ENCODE measurements around the gene TBC1D24. TPM values are rescaled to one million over a fixed set of nuclear protein-coding genes. Genes with fewer than 3 reads are reported as not detected.

Gene TBC1D24
- total RNA-seq (2014; rRNA removed; shearing (Covaris generic); ENCODE audit: low replicate concordance): 15.8 and 20.5 TPM in 2 replicates

- no peaks in the 10 kb centered on the region for H3K27me3 ChIP-seq (ENCODE audit: low read length)
- no peaks in the 10 kb centered on the region for H3K36me3 ChIP-seq (ENCODE audit: insufficient read depth, low read length)
- DNase-seq: peak; percentile 96
- peaks cover 58% of the 10 kb centered on the region for H3K4me1 ChIP-seq (ENCODE audit: low read length)
- no peaks in the 10 kb centered on the region for H3K9me3 ChIP-seq (ENCODE audit: low read length)
- peak within 1 kb of the TSS; percentile 100 for H3K4me3 ChIP-seq (ENCODE audit: low read length)
- H3K9me2 ChIP-seq (replicated peaks; ENCODE audit: insufficient read depth, low read length): no peaks in the 10 kb centered on the region
- peaks cover 38% of the 10 kb centered on the region for H4K20me1 ChIP-seq (ENCODE audit: insufficient read depth, low read depth, low read length)
- peak within 1 kb of the TSS; percentile 99 for H3K4me2 ChIP-seq (ENCODE audit: low read depth, low read length, poor library complexity, severe bottlenecking)
- peaks cover 49% of the 10 kb centered on the region for H3K79me2 ChIP-seq (ENCODE audit: low read length)
- peak within 1 kb of the TSS; percentile 91 for H3K27ac ChIP-seq (ENCODE audit: low read length)
- H2AFZ ChIP-seq (ENCODE audit: low read length): peak within 1 kb of the TSS; percentile 50; the same call in 1 of the 2 replicates
- H3K9ac ChIP-seq (ENCODE audit: low read length): peak within 1 kb of the TSS; percentile 100
These were observed at the start of gene TBC1D24 for GRCh38 chr16:2474877-2475412. TBC1D24 (plus strand) TSS chr16:2475127; CDS start chr16:2496149, 21,022 bp downstream.

- Histone ChIP-seq H3K36me3 (ENCODE audit: insufficient read depth, low read length) (no peaks in the 10 kb centered on the region; the same call in 1 of the 2 replicates), H4K20me1 (ENCODE audit: insufficient read depth, low read depth, low read length) (no peaks in the 10 kb centered on the region), H3K9ac (ENCODE audit: low read length) (no peak overlapping the region), H3K4me2 (ENCODE audit: low read depth, low read length, poor library complexity, severe bottlenecking) (no peak overlapping the region), H3K4me3 (ENCODE audit: low read length) (no peak overlapping the region), H3K4me1 (ENCODE audit: low read length) (peaks cover 22% of the 10 kb centered on the region), H3K79me2 (ENCODE audit: low read length) (peaks cover 16% of the 10 kb centered on the region), H3K9me3 (ENCODE audit: low read length) (no peaks in the 10 kb centered on the region), H2AFZ (ENCODE audit: low read length) (no peak overlapping the region), H3K9me2 (replicated peaks; ENCODE audit: insufficient read depth, low read length) (no peaks in the 10 kb centered on the region), H3K27ac (ENCODE audit: low read length) (no peak overlapping the region), H3K27me3 (ENCODE audit: low read length) (no peaks in the 10 kb centered on the region)
- no peak for DNase-seq
These were observed 49.0 kb upstream of the TBC1D24 start for GRCh38 chr16:2425825-2426430.

GRCh38 chr16:2426941-2427361, 48.0 kb upstream of the TBC1D24 start:
- H3K4me3 ChIP-seq (ENCODE audit: low read length): no peak overlapping the region
- H3K9me2 ChIP-seq (replicated peaks; ENCODE audit: insufficient read depth, low read length): no peaks in the 10 kb centered on the region
- no peak overlapping the region for H3K4me2 ChIP-seq (ENCODE audit: low read depth, low read length, poor library complexity, severe bottlenecking)
- no peaks in the 10 kb centered on the region for H3K9me3 ChIP-seq (ENCODE audit: low read length)
- H2AFZ ChIP-seq (ENCODE audit: low read length): no peak overlapping the region
- no peak for DNase-seq
- peaks cover 21% of the 10 kb centered on the region for H3K79me2 ChIP-seq (ENCODE audit: low read length)
- no peaks in the 10 kb centered on the region; the same call in 1 of the 2 replicates for H3K36me3 ChIP-seq (ENCODE audit: insufficient read depth, low read length)
- H3K9ac ChIP-seq (ENCODE audit: low read length): no peak overlapping the region
- H3K27ac ChIP-seq (ENCODE audit: low read length): no peak overlapping the region
- H3K27me3 ChIP-seq (ENCODE audit: low read length): no peaks in the 10 kb centered on the region
- H4K20me1 ChIP-seq (ENCODE audit: insufficient read depth, low read depth, low read length): no peaks in the 10 kb centered on the region
- H3K4me1 ChIP-seq (ENCODE audit: low read length): peaks cover 24% of the 10 kb centered on the region

- Histone ChIP-seq H3K4me1 (ENCODE audit: low read length) (peaks cover 24% of the 10 kb centered on the region), H4K20me1 (ENCODE audit: insufficient read depth, low read depth, low read length) (no peaks in the 10 kb centered on the region), H3K79me2 (ENCODE audit: low read length) (peaks cover 21% of the 10 kb centered on the region), H3K9ac (ENCODE audit: low read length) (no peak overlapping the region), H3K27me3 (ENCODE audit: low read length) (no peaks in the 10 kb centered on the region), H2AFZ (ENCODE audit: low read length) (no peak overlapping the region), H3K4me2 (ENCODE audit: low read depth, low read length, poor library complexity, severe bottlenecking) (no peak overlapping the region), H3K36me3 (ENCODE audit: insufficient read depth, low read length) (peaks cover 4% of the 10 kb centered on the region), H3K4me3 (ENCODE audit: low read length) (no peak overlapping the region), H3K9me2 (replicated peaks; ENCODE audit: insufficient read depth, low read length) (no peaks in the 10 kb centered on the region), H3K27ac (ENCODE audit: low read length) (no peak overlapping the region), H3K9me3 (ENCODE audit: low read length) (no peaks in the 10 kb centered on the region)
- DNase-seq: no peak
These were observed 47.4 kb upstream of the TBC1D24 start for GRCh38 chr16:2427526-2427925.

- Histone ChIP-seq H3K9me3 (ENCODE audit: low read length) (no peaks in the 10 kb centered on the region), H2AFZ (ENCODE audit: low read length) (peak overlapping the region; percentile 77; the same call in 1 of the 2 replicates), H3K79me2 (ENCODE audit: low read length) (peaks cover 21% of the 10 kb centered on the region), H3K9ac (ENCODE audit: low read length) (peak overlapping the region; percentile 84), H3K4me3 (ENCODE audit: low read length) (peak overlapping the region; percentile 78), H3K27ac (ENCODE audit: low read length) (no peak overlapping the region), H3K4me1 (ENCODE audit: low read length) (peaks cover 23% of the 10 kb centered on the region), H3K9me2 (replicated peaks; ENCODE audit: insufficient read depth, low read length) (no peaks in the 10 kb centered on the region), H3K36me3 (ENCODE audit: insufficient read depth, low read length) (peaks cover 7% of the 10 kb centered on the region), H3K27me3 (ENCODE audit: low read length) (no peaks in the 10 kb centered on the region), H3K4me2 (ENCODE audit: low read depth, low read length, poor library complexity, severe bottlenecking) (peak overlapping the region; percentile 83), H4K20me1 (ENCODE audit: insufficient read depth, low read depth, low read length) (no peaks in the 10 kb centered on the region)
- DNase-seq: peak; percentile 60
These were observed 46.7 kb upstream of the TBC1D24 start for GRCh38 chr16:2428051-2428783.

GRCh38 chr16:2428784-2429033, 46.2 kb upstream of the TBC1D24 start:
- Histone ChIP-seq H3K4me1 (ENCODE audit: low read length) (peaks cover 21% of the 10 kb centered on the region), H3K79me2 (ENCODE audit: low read length) (peaks cover 21% of the 10 kb centered on the region), H3K36me3 (ENCODE audit: insufficient read depth, low read length) (peaks cover 8% of the 10 kb centered on the region), H4K20me1 (ENCODE audit: insufficient read depth, low read depth, low read length) (no peaks in the 10 kb centered on the region), H3K27ac (ENCODE audit: low read length) (no peak overlapping the region), H3K9me3 (ENCODE audit: low read length) (no peaks in the 10 kb centered on the region), H2AFZ (ENCODE audit: low read length) (peak overlapping the region; percentile 77; the same call in 1 of the 2 replicates), H3K4me3 (ENCODE audit: low read length) (peak overlapping the region; percentile 78), H3K27me3 (ENCODE audit: low read length) (no peaks in the 10 kb centered on the region), H3K4me2 (ENCODE audit: low read depth, low read length, poor library complexity, severe bottlenecking) (peak overlapping the region; percentile 83), H3K9me2 (replicated peaks; ENCODE audit: insufficient read depth, low read length) (no peaks in the 10 kb centered on the region), H3K9ac (ENCODE audit: low read length) (peak overlapping the region; percentile 84)
- no peak for DNase-seq

- Histone ChIP-seq H3K9ac (ENCODE audit: low read length) (peak within 1 kb of the TSS; percentile 97), H3K4me2 (ENCODE audit: low read depth, low read length, poor library complexity, severe bottlenecking) (peak within 1 kb of the TSS; percentile 100), H3K27me3 (ENCODE audit: low read length) (no peaks in the 10 kb centered on the region), H3K9me2 (replicated peaks; ENCODE audit: insufficient read depth, low read length) (no peaks in the 10 kb centered on the region), H3K79me2 (ENCODE audit: low read length) (peaks cover 21% of the 10 kb centered on the region), H4K20me1 (ENCODE audit: insufficient read depth, low read depth, low read length) (no peaks in the 10 kb centered on the region), H3K4me3 (ENCODE audit: low read length) (peak within 1 kb of the TSS; percentile 90), H3K27ac (ENCODE audit: low read length) (peak within 1 kb of the TSS; percentile 58), H2AFZ (ENCODE audit: low read length) (peak within 1 kb of the TSS; percentile 77; the same call in 1 of the 2 replicates), H3K36me3 (ENCODE audit: insufficient read depth, low read length) (peaks cover 8% of the 10 kb centered on the region), H3K9me3 (ENCODE audit: low read length) (no peaks in the 10 kb centered on the region), H3K4me1 (ENCODE audit: low read length) (peaks cover 21% of the 10 kb centered on the region)
- peak; percentile 98 for DNase-seq
These were observed 45.7 kb upstream of the TBC1D24 start, which contains the start of gene CCNF for GRCh38 chr16:2429034-2429770. CCNF (plus strand) TSS chr16:2429447; CDS start chr16:2429482, 35 bp downstream.
